SK-N-SH treated with all-trans-retinoic acid at 6 μM for 48 hours (cell line): Measurements from ENCODE around the gene GLT6D1.

Experiments
- ATAC-seq: fragments of 200-7000 bp; cut with Tn5 transposase; 3 replicates; pipeline ENCODE4 v1.9.1; 2020; ENCODE audit warnings: mild to moderate bottlenecking, moderate library complexity
- ARNTL ChIP-seq: fragments of 450-650 bp; formaldehyde crosslinking; IDR thresholded peaks from 2 replicates; pipeline ENCODE4 v1.5.0; 2020; ENCODE audit warnings: low read depth, mild to moderate bottlenecking, moderate library complexity, borderline replicate concordance
- BACH2 ChIP-seq: fragments of 250-450 bp; sonication (Bioruptor Pico); IDR thresholded peaks from 2 replicates; pipeline ENCODE4 v1.9.0; 2021; ENCODE audit warnings: mild to moderate bottlenecking, borderline replicate concordance
- CSDC2 ChIP-seq: fragments of 250-450 bp; sonication (Bioruptor Pico); IDR thresholded peaks from 2 replicates; pipeline ENCODE4 v1.5.0; 2020; ENCODE audit warnings: mild to moderate bottlenecking, moderate library complexity
- CSRNP3 ChIP-seq: fragments of 250-450 bp; sonication (Bioruptor Pico); IDR thresholded peaks from 2 replicates; pipeline ENCODE4 v1.5.1; 2021; ENCODE audit warnings: mild to moderate bottlenecking, moderate library complexity
- ESRRG ChIP-seq: fragments of 250-450 bp; sonication (Bioruptor Pico); IDR thresholded peaks from 2 replicates; pipeline ENCODE4 v1.6.1; 2021; ENCODE audit warnings: mild to moderate bottlenecking
- GLIS3 ChIP-seq: fragments of 250-450 bp; sonication (Bioruptor Pico); IDR thresholded peaks from 2 replicates; pipeline ENCODE4 v1.5.0; 2020; ENCODE audit warnings: mild to moderate bottlenecking, moderate library complexity
- ISL1 ChIP-seq: fragments of 250-450 bp; sonication (Bioruptor Pico); IDR thresholded peaks from 2 replicates; pipeline ENCODE4 v2.1.2; 2022; ENCODE audit warnings: mild to moderate bottlenecking, moderate library complexity
- OSR1 ChIP-seq: fragments of 250-450 bp; sonication (Bioruptor Pico); IDR thresholded peaks from 2 replicates; pipeline ENCODE4 v1.8.0; 2022; ENCODE audit warnings: moderate library complexity, mild to moderate bottlenecking, inconsistent platforms
- POU6F1 ChIP-seq: fragments of 250-450 bp; sonication (Bioruptor Pico); IDR thresholded peaks from 2 replicates; pipeline ENCODE4 v1.8.0; 2021; ENCODE audit warnings: low read depth, mild to moderate bottlenecking, moderate library complexity, borderline replicate concordance
- PPARA ChIP-seq: fragments of 250-450 bp; sonication (Bioruptor Pico); IDR thresholded peaks from 2 replicates; pipeline ENCODE4 v1.5.0; 2020; ENCODE audit warnings: mild to moderate bottlenecking, borderline replicate concordance
- RARB ChIP-seq: fragments of 250-450 bp; sonication (Bioruptor Pico); IDR thresholded peaks from 2 replicates; pipeline ENCODE4 v1.8.0; 2021; ENCODE audit warnings: mild to moderate bottlenecking, moderate library complexity
- SNAI2 ChIP-seq: fragments of 250-450 bp; sonication (Bioruptor Pico); IDR thresholded peaks from 2 replicates; pipeline ENCODE4 v1.5.0; 2020; ENCODE audit warnings: mild to moderate bottlenecking, moderate library complexity
- TCF4 ChIP-seq: fragments of 250-450 bp; sonication (Bioruptor Pico); IDR thresholded peaks from 2 replicates; pipeline ENCODE4 v1.8.0; 2021; ENCODE audit warnings: mild to moderate bottlenecking, moderate library complexity, borderline replicate concordance
- TOX ChIP-seq: fragments of 250-450 bp; sonication (Bioruptor Pico); IDR thresholded peaks from 2 replicates; pipeline ENCODE4 v1.8.0; 2021; ENCODE audit warnings: mild to moderate bottlenecking, moderate library complexity, borderline replicate concordance
- TSHZ2 ChIP-seq: fragments of 250-450 bp; sonication (Bioruptor Pico); IDR thresholded peaks from 2 replicates; pipeline ENCODE4 v1.5.0; 2020; ENCODE audit warnings: mild to moderate bottlenecking, moderate library complexity
- ZC3H10 ChIP-seq: fragments of 250-450 bp; sonication (Bioruptor Pico); IDR thresholded peaks from 2 replicates; pipeline ENCODE4 v1.5.1; 2021; ENCODE audit warnings: mild to moderate bottlenecking, moderate library complexity
- ZFP3 ChIP-seq: fragments of 250-450 bp; sonication (Bioruptor Pico); IDR thresholded peaks from 2 replicates; pipeline ENCODE4 v1.5.0; 2020; ENCODE audit warnings: mild to moderate bottlenecking, moderate library complexity
- ZFP30 ChIP-seq: fragments of 450-650 bp; formaldehyde crosslinking; IDR thresholded peaks from 2 replicates; pipeline ENCODE4 v1.5.0; 2022; ENCODE audit warnings: mild to moderate bottlenecking, moderate library complexity
- ZNF565 ChIP-seq: fragments of 450-650 bp; formaldehyde crosslinking; conservative IDR thresholded peaks from 2 replicates; pipeline ENCODE4 v1.5.0; 2020; ENCODE audit warnings: low read depth, mild to moderate bottlenecking, moderate library complexity
- ZNF70 ChIP-seq: fragments of 450-650 bp; formaldehyde crosslinking; IDR thresholded peaks from 2 replicates; pipeline ENCODE4 v1.5.0; 2020; ENCODE audit warnings: mild to moderate bottlenecking, moderate library complexity
- ZNF8 ChIP-seq: fragments of 450-650 bp; formaldehyde crosslinking; IDR thresholded peaks from 2 replicates; pipeline ENCODE4 v1.5.0; 2020; ENCODE audit warnings: mild to moderate bottlenecking, moderate library complexity
- TF ChIP-seq, protein P1 (sequence below): fragments of 250-450 bp; sonication (Bioruptor Pico); IDR thresholded peaks from 2 replicates; pipeline ENCODE4 v1.5.1; 2020; ENCODE audit warnings: low read depth, mild to moderate bottlenecking, moderate library complexity
- TF ChIP-seq, protein P2 (sequence below): fragments of 250-450 bp; sonication (Bioruptor Pico); IDR thresholded peaks from 2 replicates; pipeline ENCODE4 v1.8.0; 2020; ENCODE audit warnings: mild to moderate bottlenecking, moderate library complexity, borderline replicate concordance

The GLT6D1 gene

GRCh38 chr9:135611142-135611874 lies 28.0 kb downstream of the GLT6D1 start:
- TF ChIP-seq, protein P1, sequence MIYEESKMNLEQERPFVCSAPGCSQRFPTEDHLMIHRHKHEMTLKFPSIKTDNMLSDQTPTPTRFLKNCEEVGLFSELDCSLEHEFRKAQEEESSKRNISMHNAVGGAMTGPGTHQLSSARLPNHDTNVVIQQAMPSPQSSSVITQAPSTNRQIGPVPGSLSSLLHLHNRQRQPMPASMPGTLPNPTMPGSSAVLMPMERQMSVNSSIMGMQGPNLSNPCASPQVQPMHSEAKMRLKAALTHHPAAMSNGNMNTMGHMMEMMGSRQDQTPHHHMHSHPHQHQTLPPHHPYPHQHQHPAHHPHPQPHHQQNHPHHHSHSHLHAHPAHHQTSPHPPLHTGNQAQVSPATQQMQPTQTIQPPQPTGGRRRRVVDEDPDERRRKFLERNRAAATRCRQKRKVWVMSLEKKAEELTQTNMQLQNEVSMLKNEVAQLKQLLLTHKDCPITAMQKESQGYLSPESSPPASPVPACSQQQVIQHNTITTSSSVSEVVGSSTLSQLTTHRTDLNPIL (CRISPR knock-in tag) = no peak
- no peak for TF ChIP-seq ZNF565 (CRISPR knock-in tag)
- TF ChIP-seq, protein P2, sequence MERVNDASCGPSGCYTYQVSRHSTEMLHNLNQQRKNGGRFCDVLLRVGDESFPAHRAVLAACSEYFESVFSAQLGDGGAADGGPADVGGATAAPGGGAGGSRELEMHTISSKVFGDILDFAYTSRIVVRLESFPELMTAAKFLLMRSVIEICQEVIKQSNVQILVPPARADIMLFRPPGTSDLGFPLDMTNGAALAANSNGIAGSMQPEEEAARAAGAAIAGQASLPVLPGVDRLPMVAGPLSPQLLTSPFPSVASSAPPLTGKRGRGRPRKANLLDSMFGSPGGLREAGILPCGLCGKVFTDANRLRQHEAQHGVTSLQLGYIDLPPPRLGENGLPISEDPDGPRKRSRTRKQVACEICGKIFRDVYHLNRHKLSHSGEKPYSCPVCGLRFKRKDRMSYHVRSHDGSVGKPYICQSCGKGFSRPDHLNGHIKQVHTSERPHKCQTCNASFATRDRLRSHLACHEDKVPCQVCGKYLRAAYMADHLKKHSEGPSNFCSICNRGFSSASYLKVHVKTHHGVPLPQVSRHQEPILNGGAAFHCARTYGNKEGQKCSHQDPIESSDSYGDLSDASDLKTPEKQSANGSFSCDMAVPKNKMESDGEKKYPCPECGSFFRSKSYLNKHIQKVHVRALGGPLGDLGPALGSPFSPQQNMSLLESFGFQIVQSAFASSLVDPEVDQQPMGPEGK (CRISPR knock-in tag) = no peak
- TF ChIP-seq POU6F1 (CRISPR knock-in tag) = no peak
- no peak for TF ChIP-seq TSHZ2 (CRISPR knock-in tag)
- TF ChIP-seq ZC3H10 = no peak
- no peak for TF ChIP-seq ZFP30
- no peak for TF ChIP-seq OSR1 (CRISPR knock-in tag)
- no peak for TF ChIP-seq BACH2
- no peak for TF ChIP-seq TCF4 (CRISPR knock-in tag)
- no peak for TF ChIP-seq GLIS3 (CRISPR knock-in tag)
- no peak for TF ChIP-seq ZNF8 (CRISPR knock-in tag)
- TF ChIP-seq ISL1 (CRISPR knock-in tag) = no peak
- no peak for TF ChIP-seq ZFP3 (CRISPR knock-in tag)
- TF ChIP-seq RARB (CRISPR knock-in tag) = no peak
- TF ChIP-seq CSDC2 (CRISPR knock-in tag) = no peak
- TF ChIP-seq CSRNP3 = no peak
- TF ChIP-seq SNAI2 (CRISPR knock-in tag) = no peak
- ATAC-seq = no peak

DNA sequence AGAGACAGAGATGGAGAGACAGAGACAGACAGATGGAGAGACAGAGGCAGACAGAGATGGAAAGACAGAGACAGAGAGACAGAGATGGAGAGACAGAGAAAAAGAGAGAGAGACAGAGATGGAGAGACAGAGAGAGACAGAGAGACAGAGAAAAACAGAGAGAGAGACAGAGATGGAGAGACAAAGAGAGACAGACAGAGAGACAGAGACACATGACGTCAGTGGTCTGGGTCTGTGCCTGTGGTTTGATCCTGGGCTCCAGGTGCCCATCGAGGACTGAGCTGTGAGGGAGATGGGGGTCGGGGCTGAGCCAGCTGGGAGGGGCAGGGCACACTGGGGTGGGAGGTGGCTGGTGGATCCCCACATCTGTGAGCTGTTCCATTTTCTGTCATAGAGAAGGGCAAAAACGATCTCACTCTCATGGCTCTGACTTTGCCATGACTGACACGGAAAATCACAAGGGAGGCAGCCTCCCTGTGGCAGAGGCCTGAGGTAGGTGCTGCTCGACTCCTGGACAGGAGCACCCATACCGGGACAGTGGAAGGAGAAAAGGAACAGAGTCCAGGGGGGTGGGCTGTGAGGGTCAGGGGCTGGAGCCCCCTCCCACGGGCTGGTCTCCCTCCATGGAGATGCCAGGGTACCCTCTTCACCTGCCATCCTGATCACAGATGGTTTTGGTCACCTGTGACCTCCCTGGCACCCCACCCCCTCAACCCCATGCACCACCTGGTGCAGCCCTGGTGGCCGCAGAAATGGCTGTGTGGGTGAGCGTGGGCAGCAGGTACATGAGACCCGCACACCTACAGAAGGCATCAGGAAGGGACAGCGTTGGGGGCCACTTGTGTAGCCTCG lies 28.8 kb downstream of the GLT6D1 start:
- TF ChIP-seq ESRRG (CRISPR knock-in tag) (no peak), TOX (CRISPR knock-in tag) (no peak), ZNF565 (CRISPR knock-in tag) (no peak), ARNTL (no peak), ISL1 (CRISPR knock-in tag) (no peak), SNAI2 (CRISPR knock-in tag) (no peak), CSDC2 (CRISPR knock-in tag) (no peak), OSR1 (CRISPR knock-in tag) (no peak), BACH2 (no peak), ZFP3 (CRISPR knock-in tag) (no peak), POU6F1 (CRISPR knock-in tag) (no peak), PPARA (CRISPR knock-in tag) (no peak), ZC3H10 (no peak), ZFP30 (no peak), TCF4 (CRISPR knock-in tag) (no peak), CSRNP3 (no peak), RARB (CRISPR knock-in tag) (no peak), ZNF70 (CRISPR knock-in tag) (no peak)
- TF ChIP-seq, protein P1 (CRISPR knock-in tag) = no peak

More for the DNA sequence above, 28.8 kb downstream of the GLT6D1 start:
- ATAC-seq = no peak
